Duodenal mucosa (tissue), 2 donors: Measurements from ENCODE around the gene ZNF726.
"Not testable (repeated sequence)": the region's sequence is repeated elsewhere in the genome, so short reads cannot be mapped to it uniquely, and the experiment has no call there.

ENCODE experiments used
- H3K27ac ChIP-seq: one replicate; pipeline ENCODE4 v1.7.0; 2013; ENCODE audit warnings: low read depth, low read length
- H3K27me3 ChIP-seq, 2 donors: one replicate each; pipeline ENCODE4 v1.7.0; 2013; ENCODE audit warnings: low read length in 2 of 2, control low read depth in 1 of 2; ENCODE audit not compliant: insufficient read depth in 2 of 2, control insufficient read depth in 1 of 2
- H3K36me3 ChIP-seq, 2 donors: one replicate each; pipeline ENCODE4 v1.7.0; 2013; ENCODE audit warnings: low read length in 2 of 2, control low read depth in 1 of 2; ENCODE audit not compliant: insufficient read depth in 2 of 2, control insufficient read depth in 1 of 2
- H3K4me1 ChIP-seq, 2 donors: one replicate each; pipeline ENCODE4 v1.7.0; 2013; ENCODE audit warnings: low read length in 2 of 2, control low read depth in 1 of 2; ENCODE audit not compliant: insufficient read depth in 2 of 2, control insufficient read depth in 1 of 2
- H3K4me3 ChIP-seq, 2 donors: one replicate each; pipeline ENCODE4 v1.7.0; 2013; ENCODE audit warnings: low read length in 2 of 2, low read depth in 1 of 2
- H3K9ac ChIP-seq, 2 donors: one replicate each; pipeline ENCODE4 v1.7.0; 2013; ENCODE audit warnings: low read length in 2 of 2, low read depth in 1 of 2
- H3K9me3 ChIP-seq, 2 donors: one replicate each; pipeline ENCODE4 v1.7.0; 2013; ENCODE audit warnings: low read length in 2 of 2, control low read depth in 1 of 2; ENCODE audit not compliant: control insufficient read depth in 1 of 2

ZNF726 gene

DNA sequence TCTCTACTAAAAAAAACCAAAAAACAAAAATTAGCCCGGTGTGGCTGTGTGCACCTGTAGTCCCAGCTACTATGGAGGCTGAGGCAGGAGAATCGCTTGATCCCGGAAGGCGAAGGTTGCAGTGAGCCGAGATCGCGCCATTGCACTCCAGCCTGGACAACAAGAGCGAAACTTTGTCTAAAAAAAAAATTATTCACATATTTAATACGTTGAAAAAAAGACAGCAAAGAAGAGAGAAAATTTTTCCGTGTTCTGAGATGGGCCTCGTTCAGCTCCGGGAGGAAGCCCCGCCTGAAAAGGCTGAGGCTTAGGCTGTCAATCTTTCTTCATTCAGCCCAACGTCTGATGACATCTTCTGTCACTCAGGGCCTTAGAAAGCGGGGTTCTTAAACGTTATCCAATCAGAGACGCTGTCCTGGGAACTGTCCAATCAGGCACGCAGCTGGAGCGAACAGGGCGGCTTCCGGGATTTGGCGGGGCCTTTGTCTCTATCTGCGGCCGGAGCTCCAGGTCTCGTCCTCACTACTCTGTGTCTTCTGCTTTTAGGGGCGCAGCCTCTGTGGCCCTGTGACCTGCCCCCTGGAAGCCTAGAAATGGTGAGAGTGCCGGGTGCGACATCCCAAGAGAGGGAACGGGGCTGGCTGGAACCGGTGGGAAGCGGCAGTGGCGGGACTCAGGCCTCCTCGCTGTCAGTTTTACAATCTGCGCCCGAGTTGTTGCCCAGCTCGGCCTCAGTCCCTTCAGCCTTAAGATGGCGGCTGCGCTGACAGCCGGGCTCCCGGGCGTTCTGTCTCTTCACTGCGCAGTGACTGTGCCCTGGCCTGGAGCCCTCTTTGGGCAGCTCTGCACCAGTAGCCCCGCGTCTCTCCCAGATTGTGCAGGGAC, at the start of gene ZNF726:
TSS of gene ZNF726 (plus strand) at position 485 of the 885 bp plus-strand sequence. CDS start at position 594, 109 bp downstream.
- H3K36me3 ChIP-seq = no peaks in the 10 kb centered on the region
- peaks cover 0 to 3% of the 10 kb centered on the region in 2 donors for H3K9me3 ChIP-seq
- no peaks in the 10 kb centered on the region for H3K4me1 ChIP-seq
- H3K9ac ChIP-seq = peak within 1 kb of the TSS; percentile 25 to 35
- H3K27me3 ChIP-seq = no peaks in the 10 kb centered on the region
- peak within 1 kb of the TSS; percentile 58 to 74 for H3K4me3 ChIP-seq
- no peak within 1 kb of the TSS for H3K27ac ChIP-seq

DNA sequence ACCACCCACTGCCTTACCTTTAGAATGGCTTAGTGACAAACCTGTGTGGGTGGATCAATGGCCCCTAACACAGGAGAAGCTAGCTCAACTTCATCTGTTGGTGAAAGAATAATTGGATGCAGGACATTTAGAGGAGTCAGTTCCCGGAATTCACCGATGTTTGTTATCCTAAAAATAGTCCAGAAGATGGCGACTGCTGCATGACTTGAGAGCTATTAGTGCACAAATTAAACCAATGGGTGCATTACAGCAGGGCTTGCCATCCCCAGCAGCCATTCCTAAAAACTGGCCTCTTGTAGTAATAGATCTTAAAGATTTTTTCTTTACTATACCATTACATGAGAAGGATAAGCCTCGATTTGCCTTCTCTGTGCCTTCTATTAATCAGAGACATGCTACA, 46.8 kb upstream of the ZNF726 start:
- no peak overlapping the region for H3K9ac ChIP-seq
- H3K4me1 ChIP-seq = no peaks in the 10 kb centered on the region
- no peaks in the 10 kb centered on the region for H3K36me3 ChIP-seq
- H3K27me3 ChIP-seq = no peaks in the 10 kb centered on the region
- H3K9me3 ChIP-seq = peaks cover 6 to 10% of the 10 kb centered on the region in 2 donors
- no peak overlapping the region for H3K4me3 ChIP-seq
- H3K27ac ChIP-seq = no peak overlapping the region

- Histone ChIP-seq H3K27me3 (no peaks in the 10 kb centered on the region), H3K9ac (no peak overlapping the region), H3K4me3 (no peak overlapping the region), H3K27ac (no peak overlapping the region), H3K9me3 (peaks cover 6 to 10% of the 10 kb centered on the region in 2 donors), H3K4me1 (no peaks in the 10 kb centered on the region), H3K36me3 (no peaks in the 10 kb centered on the region)
Observed at GRCh38 chr19:23868630-23869029, 46.1 kb upstream of the ZNF726 start.

- Histone ChIP-seq H3K4me3 (no peak overlapping the region), H3K36me3 (no peaks in the 10 kb centered on the region), H3K9ac (no peak overlapping the region), H3K4me1 (no peaks in the 10 kb centered on the region), H3K9me3 (peaks cover 0 to 6% of the 10 kb centered on the region in 2 donors), H3K27me3 (no peaks in the 10 kb centered on the region), H3K27ac (no peak overlapping the region)
Observed at GRCh38 chr19:23872282-23872919, 42.3 kb upstream of the ZNF726 start.

GRCh38 chr19:23876261-23876660, 38.4 kb upstream of the ZNF726 start:
- H3K27me3 ChIP-seq = no peaks in the 10 kb centered on the region
- no peak overlapping the region for H3K27ac ChIP-seq
- no peaks in the 10 kb centered on the region for H3K36me3 ChIP-seq
- no peak overlapping the region for H3K9ac ChIP-seq
- H3K4me1 ChIP-seq = no peaks in the 10 kb centered on the region
- H3K9me3 ChIP-seq = peaks cover 0 to 7% of the 10 kb centered on the region in 2 donors
- no peak overlapping the region for H3K4me3 ChIP-seq

- not testable (repeated sequence) for H3K9me3 ChIP-seq, H3K36me3 ChIP-seq, H3K9ac ChIP-seq, H3K27ac ChIP-seq, H3K27me3 ChIP-seq, H3K4me1 ChIP-seq, H3K4me3 ChIP-seq
Observed at GRCh38 chr19:23876756-23877155, 37.9 kb upstream of the ZNF726 start.

DNA sequence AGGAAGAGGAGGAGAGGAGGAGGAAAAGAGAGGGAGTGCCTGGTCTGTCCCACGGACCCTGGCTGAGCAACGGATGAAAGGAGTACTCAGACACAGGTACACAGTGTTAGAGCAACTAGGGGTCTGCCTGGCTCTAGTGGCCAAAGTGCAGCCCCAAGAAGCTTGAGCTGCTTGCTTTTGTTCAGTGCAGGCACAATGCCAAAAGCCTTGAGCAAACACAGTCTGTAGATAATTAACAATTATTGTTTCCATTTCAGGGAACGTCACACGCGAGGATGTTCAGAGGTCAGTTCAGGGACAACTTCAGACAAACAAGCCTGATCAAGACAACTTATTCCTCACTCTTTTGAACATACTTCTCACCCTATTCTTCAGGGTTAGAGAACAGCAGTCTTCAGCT, 32.2 kb upstream of the ZNF726 start:
- H3K9ac ChIP-seq = no peak overlapping the region
- H3K36me3 ChIP-seq = no peaks in the 10 kb centered on the region
- H3K27me3 ChIP-seq = no peaks in the 10 kb centered on the region
- H3K4me1 ChIP-seq = no peaks in the 10 kb centered on the region
- peaks cover 2 to 11% of the 10 kb centered on the region in 2 donors for H3K9me3 ChIP-seq
- H3K27ac ChIP-seq = no peak overlapping the region
- no peak overlapping the region for H3K4me3 ChIP-seq

DNA sequence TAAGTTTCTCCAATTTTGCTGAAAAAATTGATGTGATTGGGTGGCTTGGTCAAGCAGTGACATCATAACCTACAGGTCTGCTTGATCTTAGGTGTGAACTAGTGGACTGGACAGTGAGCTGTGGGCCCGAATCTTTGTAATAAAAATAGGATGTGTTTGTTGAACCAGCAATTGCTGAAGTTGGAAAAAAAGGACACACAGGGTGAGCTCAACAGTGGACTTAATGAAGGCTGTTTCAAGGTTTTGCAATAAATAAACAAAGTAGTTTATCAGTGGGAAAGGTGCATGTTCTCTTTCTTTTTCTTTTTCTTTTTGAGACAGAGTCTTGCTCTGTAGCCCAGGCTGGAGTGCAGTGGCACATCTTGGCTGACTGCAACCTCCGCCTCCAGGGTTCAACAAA, 30.3 kb upstream of the ZNF726 start:
- no peak overlapping the region for H3K4me3 ChIP-seq
- no peaks in the 10 kb centered on the region for H3K4me1 ChIP-seq
- no peaks in the 10 kb centered on the region for H3K27me3 ChIP-seq
- no peaks in the 10 kb centered on the region for H3K36me3 ChIP-seq
- H3K9ac ChIP-seq = no peak overlapping the region
- no peak overlapping the region for H3K27ac ChIP-seq
- H3K9me3 ChIP-seq = peaks cover 17 to 19% of the 10 kb centered on the region in 2 donors

DNA sequence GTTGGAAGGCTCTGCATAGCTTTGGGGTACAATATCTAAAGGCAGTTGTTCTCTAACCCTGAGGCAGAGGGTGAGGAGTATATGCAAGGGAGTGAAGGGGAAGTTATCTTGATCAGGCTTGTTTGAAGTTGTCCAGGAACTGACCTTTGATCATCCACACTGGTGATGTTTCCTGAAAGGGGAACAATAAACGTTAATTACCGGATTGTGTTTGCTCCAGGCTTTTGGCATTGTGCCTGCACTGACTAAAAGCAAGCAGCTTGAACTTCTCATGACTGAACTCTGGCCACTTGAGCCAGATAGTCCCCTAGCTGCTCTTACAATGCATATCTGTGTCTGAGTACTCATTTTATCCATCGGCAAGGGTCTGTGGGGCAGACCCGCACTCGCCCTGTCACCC, 27.0 kb upstream of the ZNF726 start:
- H3K4me1 ChIP-seq = no peaks in the 10 kb centered on the region
- no peak overlapping the region for H3K4me3 ChIP-seq
- H3K9me3 ChIP-seq = peaks cover 12 to 24% of the 10 kb centered on the region in 2 donors
- no peaks in the 10 kb centered on the region for H3K36me3 ChIP-seq
- no peak overlapping the region for H3K27ac ChIP-seq
- H3K9ac ChIP-seq = no peak overlapping the region
- no peaks in the 10 kb centered on the region for H3K27me3 ChIP-seq

GRCh38 chr19:23896096-23896495, 18.6 kb upstream of the ZNF726 start:
- not testable (repeated sequence) for H3K4me3 ChIP-seq, H3K4me1 ChIP-seq, H3K27me3 ChIP-seq, H3K36me3 ChIP-seq, H3K27ac ChIP-seq, H3K9ac ChIP-seq
- peaks cover 15% of the 10 kb centered on the region in 2 donors for H3K9me3 ChIP-seq
